Epithelial cell of esophagus (primary cell): ENCODE results near the gene MYO1B.
A peak's percentile ranks its signal among the peaks of the same experiment; 100 is the strongest.

Experiments
- DNase-seq: peaks from one replicate; pipeline ENCODE4 v3.0.0; 2010; ENCODE audit warnings: low read depth
- H3K4me3 ChIP-seq: 2 replicates; pipeline ENCODE4 v1.5.1; 2011; ENCODE audit warnings: mild to moderate bottlenecking, low read length, control low read depth
- TF ChIP-seq, protein P1 (sequence below): IDR thresholded peaks from 2 replicates; pipeline ENCODE4 v1.5.1; 2011; ENCODE audit warnings: low read depth, mild to moderate bottlenecking, low read length, control low read depth, inconsistent platforms; ENCODE audit not compliant: insufficient read depth; ENCODE audit errors: missing control alignments

Gene MYO1B

DNA sequence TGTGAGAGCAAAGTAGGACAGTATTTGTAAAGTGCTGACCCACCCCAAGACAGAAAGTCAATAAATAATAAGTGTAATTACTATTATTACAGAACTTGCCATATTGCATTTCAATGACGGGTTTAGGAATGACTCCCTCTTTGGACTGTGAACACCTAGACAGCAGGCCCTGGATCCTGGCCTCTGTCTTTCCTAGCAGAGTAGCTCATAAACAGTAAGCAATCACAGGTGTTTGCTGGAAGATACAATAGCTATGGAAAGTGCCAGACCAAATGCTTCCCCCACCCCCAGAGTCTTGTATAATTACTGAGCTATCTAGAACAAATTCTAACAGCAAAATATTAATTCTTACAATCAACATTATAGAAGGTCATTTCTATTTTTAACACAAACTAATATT is 20.1 kb upstream of the MYO1B start:
- H3K4me3 ChIP-seq, result no peak overlapping the region
- DNase-seq, result no peak
- TF ChIP-seq, protein P1, sequence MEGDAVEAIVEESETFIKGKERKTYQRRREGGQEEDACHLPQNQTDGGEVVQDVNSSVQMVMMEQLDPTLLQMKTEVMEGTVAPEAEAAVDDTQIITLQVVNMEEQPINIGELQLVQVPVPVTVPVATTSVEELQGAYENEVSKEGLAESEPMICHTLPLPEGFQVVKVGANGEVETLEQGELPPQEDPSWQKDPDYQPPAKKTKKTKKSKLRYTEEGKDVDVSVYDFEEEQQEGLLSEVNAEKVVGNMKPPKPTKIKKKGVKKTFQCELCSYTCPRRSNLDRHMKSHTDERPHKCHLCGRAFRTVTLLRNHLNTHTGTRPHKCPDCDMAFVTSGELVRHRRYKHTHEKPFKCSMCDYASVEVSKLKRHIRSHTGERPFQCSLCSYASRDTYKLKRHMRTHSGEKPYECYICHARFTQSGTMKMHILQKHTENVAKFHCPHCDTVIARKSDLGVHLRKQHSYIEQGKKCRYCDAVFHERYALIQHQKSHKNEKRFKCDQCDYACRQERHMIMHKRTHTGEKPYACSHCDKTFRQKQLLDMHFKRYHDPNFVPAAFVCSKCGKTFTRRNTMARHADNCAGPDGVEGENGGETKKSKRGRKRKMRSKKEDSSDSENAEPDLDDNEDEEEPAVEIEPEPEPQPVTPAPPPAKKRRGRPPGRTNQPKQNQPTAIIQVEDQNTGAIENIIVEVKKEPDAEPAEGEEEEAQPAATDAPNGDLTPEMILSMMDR, result no peak

DNA sequence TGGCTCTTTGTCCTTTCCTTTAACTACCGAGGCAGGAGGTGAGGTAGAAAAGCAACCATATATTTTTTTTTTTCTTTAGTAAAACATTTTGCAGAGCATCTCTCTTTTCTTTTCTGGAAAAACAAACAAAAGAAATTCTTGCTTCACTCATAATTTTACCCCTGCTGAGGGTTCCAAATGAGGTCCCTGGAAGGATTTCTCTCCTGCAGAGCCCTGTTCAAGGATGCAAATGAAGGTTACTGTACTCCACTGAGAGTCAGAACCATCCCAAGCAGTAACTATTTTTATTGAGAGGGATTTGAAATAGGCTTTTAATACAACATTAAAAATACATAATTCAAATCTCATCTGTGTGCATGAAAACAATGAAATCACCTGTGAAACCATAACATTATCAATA is 19.5 kb upstream of the MYO1B start:
- no peak overlapping the region for H3K4me3 ChIP-seq
- DNase-seq, result no peak
- TF ChIP-seq, protein P1, result no peak

- DNase-seq, result no peak
- TF ChIP-seq, protein P1, result no peak
- no peak overlapping the region for H3K4me3 ChIP-seq
Observed at GRCh38 chr2:191226196-191226595, 19.0 kb upstream of the MYO1B start.

DNA sequence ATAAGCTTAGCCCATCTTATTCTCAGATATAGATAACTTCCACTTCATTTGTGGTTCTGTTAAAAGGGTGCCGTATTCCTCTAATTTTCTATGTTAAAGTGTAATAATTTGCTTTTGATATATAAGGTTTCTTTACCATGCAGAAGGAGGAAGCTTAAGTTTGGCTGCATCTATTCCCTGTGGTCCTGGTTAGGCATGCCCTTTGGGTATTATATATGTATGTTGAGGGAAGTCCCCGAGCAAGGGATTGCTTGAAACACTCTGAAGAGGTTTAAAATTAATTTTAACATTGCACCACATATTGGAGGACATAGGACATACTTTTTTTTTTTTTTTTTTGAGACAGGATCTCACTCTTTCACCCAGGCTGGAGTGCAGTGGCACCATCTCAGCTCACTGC is 16.9 kb upstream of the MYO1B start:
- DNase-seq, result no peak
- H3K4me3 ChIP-seq, result no peak overlapping the region
- TF ChIP-seq, protein P1, result no peak

DNA sequence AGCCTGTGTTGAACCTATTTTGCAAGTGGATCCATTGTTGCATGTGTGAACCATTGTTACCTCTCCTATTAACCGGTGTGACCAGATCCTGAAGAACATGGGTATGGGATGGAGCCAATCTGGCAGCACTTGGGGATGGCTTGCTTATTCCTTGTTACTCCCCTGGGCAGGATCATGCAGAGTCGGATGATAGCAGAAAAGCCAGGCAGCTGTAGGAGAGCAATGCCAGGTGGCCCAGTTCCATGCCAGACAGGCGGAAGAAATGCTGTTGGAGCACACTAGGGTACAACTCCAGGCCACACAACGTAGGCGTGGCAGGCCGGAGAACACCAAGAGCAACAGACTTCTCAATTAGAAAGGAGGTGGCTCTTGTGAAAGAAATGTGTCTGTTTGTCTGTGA is 16.3 kb upstream of the MYO1B start:
- peak; percentile 23 for DNase-seq
- H3K4me3 ChIP-seq, result no peak overlapping the region
- TF ChIP-seq, protein P1, result no peak

DNA sequence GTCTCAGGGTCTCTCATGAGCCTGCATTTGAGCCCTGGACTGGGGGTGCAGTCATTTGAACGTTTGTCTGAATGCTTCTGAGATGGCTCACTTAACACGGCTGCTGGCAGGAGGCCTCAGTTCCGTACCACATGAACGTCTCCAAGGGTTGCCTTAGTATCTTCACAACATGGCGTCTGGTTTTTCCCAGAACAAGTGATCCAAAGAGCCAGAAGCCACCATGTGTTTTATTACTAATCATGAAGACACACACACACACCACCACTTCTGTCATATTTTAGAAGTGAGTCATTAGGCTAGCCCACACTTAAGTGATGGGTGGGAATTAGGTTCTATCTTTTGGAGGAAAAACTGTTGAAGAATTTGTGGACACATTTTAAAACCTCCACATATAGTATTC is 15.0 kb upstream of the MYO1B start:
- H3K4me3 ChIP-seq, result no peak overlapping the region
- TF ChIP-seq, protein P1, result no peak
- peak; percentile 73 for DNase-seq

DNA sequence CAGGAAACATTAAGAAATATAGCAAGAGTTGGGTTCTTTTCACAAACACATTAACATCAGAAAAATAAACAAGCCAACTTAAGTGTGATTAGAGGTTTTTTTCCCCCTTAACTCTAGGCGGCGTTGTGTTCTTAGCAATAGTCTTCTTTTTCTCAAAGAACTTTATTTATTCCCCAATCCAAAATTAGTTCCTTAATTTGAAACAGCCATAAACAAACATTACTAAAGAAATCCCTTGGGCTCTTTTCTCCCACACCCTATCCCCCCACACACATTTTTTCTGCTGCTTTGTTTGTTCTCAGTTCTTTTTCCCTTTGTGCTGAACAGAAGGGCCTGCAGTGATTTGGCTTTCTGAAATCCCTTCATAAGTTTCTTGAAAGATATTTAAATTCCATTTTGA is 13.2 kb upstream of the MYO1B start:
- H3K4me3 ChIP-seq, result no peak overlapping the region
- peak; percentile 48 for DNase-seq
- TF ChIP-seq, protein P1, result peak; percentile 51
